ENCODE data around the gene SFMBT1. TPM values are rescaled to one million over a fixed set of nuclear protein-coding genes. Genes with fewer than 3 reads are reported as not detected.

SFMBT1 gene
- total and polyA plus RNA-seq, 2 of the 4 experiments (the other 2 are of a cell fraction), result 1.0 to 1.8 TPM

GRCh38 chr3:52887166-52887565, 158.7 kb downstream of the SFMBT1 start:
- Histone ChIP-seq H2AFZ (replicated peaks; ENCODE audit: low read length, poor library complexity) (no peak overlapping the region), H3K4ac (ENCODE audit: low read depth, low read length) (no peak overlapping the region), H3K79me1 (ENCODE audit: low read depth in 1 of 2, low read length in 2 of 2) (peaks cover 40 to 64% of the 10 kb centered on the region in 2 experiments), H3K14ac (replicated peaks; ENCODE audit: low read depth, low read length) (no peak overlapping the region), H4K20me1 (ENCODE audit: insufficient read depth, low read length) (peaks cover 4% of the 10 kb centered on the region; the same call in 1 of the 2 replicates), H3K27me3 (ENCODE audit: control insufficient read depth, insufficient read depth, low read length) (no peaks in the 10 kb centered on the region), H3K56ac (ENCODE audit: extremely low read depth, insufficient read depth, low read length) (no peak overlapping the region), H3K18ac (ENCODE audit: low read depth, low read length) (no peak overlapping the region), H3K9me3 (ENCODE audit: control insufficient read depth, insufficient read depth, low read length) (no peaks in the 10 kb centered on the region), H3K23ac (ENCODE audit: low read depth, low read length) (no peak overlapping the region), H3K4me1 (ENCODE audit: control insufficient read depth, insufficient read depth, low read length) (peaks cover 11% of the 10 kb centered on the region), H4K91ac (ENCODE audit: insufficient read depth, low read depth, low read length) (no peak overlapping the region), H2AK5ac (ENCODE audit: low read depth, low read length) (peak overlapping the region; percentile 33; the same call in 1 of the 2 replicates), H2BK5ac (ENCODE audit: low read depth, low read length, poor library complexity, severe bottlenecking) (no peak overlapping the region), H4K8ac (ENCODE audit: low read depth in 2 of 2, low read length in 2 of 2) (no peak overlapping the region), H2BK120ac (ENCODE audit: low read depth, low read length) (no peak overlapping the region), H3K9ac (ENCODE audit: low read depth, low read length) (no peak overlapping the region), H3K27ac (ENCODE audit: insufficient read depth, low read length) (no peak overlapping the region), H3K36me3 (ENCODE audit: control insufficient read depth, insufficient read depth, low read length) (peaks cover 2% of the 10 kb centered on the region; the same call in 1 of the 2 replicates), H4K5ac (ENCODE audit: low read depth, low read length) (no peak overlapping the region), H3K4me3 (ENCODE audit: insufficient read depth, low read depth, low read length) (no peak overlapping the region), H2AK9ac (replicated peaks; ENCODE audit: low read depth, low read length, poor library complexity) (no peak overlapping the region), H3K9me1 (ENCODE audit: insufficient read depth, low read length) (peaks cover 23% of the 10 kb centered on the region), H2BK15ac (ENCODE audit: low read depth, low read length) (no peak overlapping the region), H3K4me2 (ENCODE audit: low read depth, low read length) (no peak overlapping the region), H2BK20ac (ENCODE audit: low read depth, low read length) (no peak overlapping the region)
- ATAC-seq (ENCODE audit: low read depth) (no peak), DNase-seq (no peak)
- dilution Hi-C loops (cut with HindIII; ENCODE audit: low sequenced_read_pairs, unreplicated experiment) (no loop called here), in situ Hi-C loops (cut with MboI; ENCODE audit: low sequenced_read_pairs) (no loop called here), intact Hi-C loops (cut with micrococcal nuclease) (no loop called here)
- TF ChIP-seq RCOR1 (IDR thresholded peaks at IDR 0.05; ENCODE audit: insufficient replicate concordance, low read length) (no peak), MAFK (IDR thresholded peaks at IDR 0.05; ENCODE audit: low read depth, low read length) (no peak), NFE2L2 (IDR thresholded peaks at IDR 0.05; ENCODE audit: low read depth, low read length) (no peak), USF2 (IDR thresholded peaks at IDR 0.05; ENCODE audit: low read depth, low read length) (no peak), SMC3 (IDR thresholded peaks at IDR 0.05; ENCODE audit: low read depth, low read length) (no peak), CHD1 (IDR thresholded peaks at IDR 0.05; ENCODE audit: low read depth, low read length) (no peak), POLR2A (IDR thresholded peaks at IDR 0.05; ENCODE audit: low read depth, low read length) (no peak), ELK1 (IDR thresholded peaks at IDR 0.05; ENCODE audit: borderline replicate concordance, low read depth, low read length) (no peak), CTCF (conservative IDR thresholded peaks at IDR 0.05; ENCODE audit: low read depth, low read length) (no peak), MXI1 (IDR thresholded peaks at IDR 0.05; ENCODE audit: borderline replicate concordance, low read depth, low read length) (no peak), CEBPB (IDR thresholded peaks at IDR 0.05; ENCODE audit: low read depth, low read length) (no peak), FOS (IDR thresholded peaks at IDR 0.05; ENCODE audit: low read depth, low read length) (no peak), BHLHE40 (IDR thresholded peaks at IDR 0.05; ENCODE audit: low read depth, low read length) (no peak), RFX5 (IDR thresholded peaks at IDR 0.05; ENCODE audit: low read depth, low read length) (no peak), MAZ (IDR thresholded peaks at IDR 0.05; ENCODE audit: borderline replicate concordance, low read depth, low read length) (no peak), RAD21 (IDR thresholded peaks at IDR 0.05; ENCODE audit: low read length) (no peak)
- ChIA-PET CTCF (no interaction called here), POLR2A (ENCODE audit: unreplicated experiment) (no interaction called here)
- WGBS, 2 experiments (ENCODE audit: extremely low coverage in 2 of 2, insufficient read length in 1 of 2), result no CpG with 5 or more reads among the region's 4 CpGs
- BruUV-seq (replicated peaks), result no TSS peak

Data from IMR-90 (cell line).